Ishikawa (cell line): ENCODE data around the gene RHOU.

Experiments
- CEBPB ChIP-seq: IDR thresholded peaks from 2 replicates; pipeline ENCODE4 v1.6.1; 2012
- CREB1 ChIP-seq: IDR thresholded peaks from 2 replicates; pipeline ENCODE4 v1.6.1; 2012; ENCODE audit warnings: low read depth
- EGR1 ChIP-seq: IDR thresholded peaks from 2 replicates; pipeline ENCODE4 v1.6.1; 2012
- EP300 ChIP-seq: IDR thresholded peaks from 2 replicates; pipeline ENCODE4 v1.6.1; 2012; ENCODE audit warnings: borderline replicate concordance
- FOXM1 ChIP-seq: IDR thresholded peaks from 2 replicates; pipeline ENCODE4 v1.6.1; 2012; ENCODE audit warnings: low read depth, borderline replicate concordance
- MAX ChIP-seq: IDR thresholded peaks from 2 replicates; pipeline ENCODE4 v1.6.1; 2012
- NFIC ChIP-seq: IDR thresholded peaks from 2 replicates; pipeline ENCODE4 v1.6.1; 2012
- RAD21 ChIP-seq: IDR thresholded peaks from 2 replicates; pipeline ENCODE4 v1.6.1; 2012; ENCODE audit warnings: low read depth
- REST ChIP-seq: IDR thresholded peaks from 2 replicates; pipeline ENCODE4 v1.6.1; 2012; ENCODE audit warnings: low read depth, mild to moderate bottlenecking
- TAF1 ChIP-seq: IDR thresholded peaks from 2 replicates; pipeline ENCODE4 v1.6.1; 2012; ENCODE audit warnings: low read depth, mild to moderate bottlenecking
- TCF12 ChIP-seq: IDR thresholded peaks from 2 replicates; pipeline ENCODE4 v1.6.1; 2012; ENCODE audit warnings: low read depth
- TEAD4 ChIP-seq: IDR thresholded peaks from 2 replicates; pipeline ENCODE4 v1.6.1; 2012
- USF1 ChIP-seq: IDR thresholded peaks from 2 replicates; pipeline ENCODE4 v1.6.1; 2012
- YY1 ChIP-seq: IDR thresholded peaks from 2 replicates; pipeline ENCODE4 v1.6.1; 2012; ENCODE audit warnings: low read depth
- ZBTB7A ChIP-seq: IDR thresholded peaks from 2 replicates; pipeline ENCODE4 v1.6.1; 2012; ENCODE audit warnings: low read depth

The RHOU gene

GRCh38 chr1:228727681-228728171 is 7.6 kb upstream of the RHOU start:
- TF ChIP-seq FOXM1 (no peak), TAF1 (no peak), USF1 (no peak), RAD21 (no peak), EGR1 (no peak), REST (no peak), CEBPB (no peak), ZBTB7A (no peak), CREB1 (no peak), MAX (no peak), TCF12 (no peak), EP300 (no peak), NFIC (no peak), TEAD4 (no peak), YY1 (no peak)

GRCh38 chr1:228732426-228732825 is 2.9 kb upstream of the RHOU start:
- no peak for TF ChIP-seq CEBPB
- no peak for TF ChIP-seq TAF1
- no peak for TF ChIP-seq ZBTB7A
- no peak for TF ChIP-seq TEAD4
- no peak for TF ChIP-seq USF1
- no peak for TF ChIP-seq CREB1
- TF ChIP-seq MAX = no peak

- TF ChIP-seq REST (no peak), FOXM1 (no peak), MAX (no peak)
These were observed 1.7 kb upstream of the RHOU start for GRCh38 chr1:228733576-228733975.

GRCh38 chr1:228735871-228736586 is 750 bp downstream of the RHOU start:
- peak; percentile 26; the same call in 1 of the 2 replicates for TF ChIP-seq RAD21
- TF ChIP-seq ZBTB7A = peak; percentile 60
- no peak for TF ChIP-seq EGR1
- no peak for TF ChIP-seq TEAD4

- no peak for TF ChIP-seq RAD21
These were observed 1.7 kb downstream of the RHOU start for GRCh38 chr1:228736844-228737445.

GRCh38 chr1:228737601-228738041 is 2.3 kb downstream of the RHOU start:
- no peak for TF ChIP-seq CREB1
- no peak for TF ChIP-seq ZBTB7A
- no peak for TF ChIP-seq TAF1
- no peak for TF ChIP-seq NFIC
- no peak for TF ChIP-seq YY1
- no peak for TF ChIP-seq TEAD4
- no peak for TF ChIP-seq TCF12
- no peak for TF ChIP-seq EGR1
- TF ChIP-seq FOXM1 = no peak
